ENCODE data around the gene GAL.

- TF ChIP-seq CTCF (IDR thresholded peaks at IDR 0.05) (no peak), POLR2AphosphoS5 (IDR thresholded peaks at IDR 0.05) (no peak), EP300 (IDR thresholded peaks at IDR 0.05) (no peak), POLR2A (IDR thresholded peaks at IDR 0.05) (no peak)
Observed at GRCh38 chr11:68658097-68658496, 26.2 kb upstream of the GAL start.

All from gastroesophageal sphincter (tissue), 3 donors.